ENCODE measurements around the gene RNF208. TPM values are rescaled to one million over a fixed set of nuclear protein-coding genes. Genes with fewer than 3 reads are reported as not detected.

The RNF208 gene
- total and polyA plus RNA-seq, 2 donors (not counting 1 experiment from before 2014, with no cell fraction given): 1.1 to 1.4 TPM

DNA sequence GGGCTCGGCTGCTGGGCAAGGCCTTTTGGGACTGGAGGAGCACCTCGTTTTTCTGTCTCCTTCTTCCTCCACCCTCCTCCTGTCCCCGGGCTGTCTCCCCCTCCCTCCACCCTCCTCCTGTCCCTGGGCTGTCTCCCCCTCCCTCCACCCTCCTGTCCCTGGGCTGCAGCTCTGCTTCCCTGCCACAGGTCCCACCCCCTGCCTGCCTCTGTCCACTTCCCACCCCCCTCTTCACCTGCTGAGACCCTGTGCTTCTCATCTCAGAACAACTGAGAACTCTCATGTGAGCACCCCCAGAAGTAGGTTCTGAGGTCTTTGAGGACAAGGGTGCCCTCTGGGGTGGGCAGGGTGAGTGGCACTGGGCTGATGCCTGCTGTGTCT lies 49.6 kb upstream of the RNF208 start:
- Histone ChIP-seq H3K9me3 (ENCODE audit: control extremely low read depth in 1 of 3, control insufficient read depth in 2 of 3, insufficient read depth in 1 of 3, low read length in 2 of 3) (no peaks in the 10 kb centered on the region), H3K79me2 (ENCODE audit: control insufficient read depth, insufficient read depth, low read length) (peaks cover 33% of the 10 kb centered on the region), H4K20me1 (ENCODE audit: control insufficient read depth, insufficient read depth, low read length, poor library complexity, severe bottlenecking) (peaks cover 21% of the 10 kb centered on the region), H3K4me2 (replicated peaks; ENCODE audit: low read depth, low read length, poor library complexity, severe bottlenecking) (no peak overlapping the region), H3K27me3 (replicated peaks in 1 of 4; ENCODE audit: control extremely low read depth in 1 of 4, control insufficient read depth in 3 of 4, insufficient read depth in 4 of 4, low read length in 3 of 4) (no peaks in the 10 kb centered on the region), H2AFZ (ENCODE audit: insufficient read depth, low read depth, low read length, poor library complexity, severe bottlenecking) (no peak overlapping the region), H3K27ac (ENCODE audit: low read length in 2 of 2) (no peak overlapping the region), H3K4me3 (ENCODE audit: control extremely low read depth in 1 of 5, extremely low read depth in 1 of 5, insufficient read depth in 1 of 5, low read depth in 2 of 5, low read length in 4 of 5) (no peak overlapping the region), H3K36me3 (replicated peaks in 1 of 2; ENCODE audit: control extremely low read depth in 1 of 2, control insufficient read depth in 1 of 2, extremely low read depth in 1 of 2, insufficient read depth in 2 of 2, low read length in 1 of 2) (peaks cover 0 to 14% of the 10 kb centered on the region in 2 experiments), H3K9ac (ENCODE audit: low read length) (no peak overlapping the region), H3K4me1 (ENCODE audit: control insufficient read depth in 2 of 2, insufficient read depth in 2 of 2, low read length in 2 of 2) (peaks cover 34 to 70% of the 10 kb centered on the region in 2 donors)
- H3K27ac Mint-ChIP-seq: peak overlapping the region; percentile 78
- intact Hi-C loops (cut with micrococcal nuclease): no loop called here
- ChIA-PET CTCF (interaction anchor here (0.8 kb wide), 1 partner anchor 10 kb away, joined by 3 read pairs; no protein-coding TSS in a partner anchor), POLR2A (no interaction called here)
- ATAC-seq (ENCODE audit: low read depth) (no peak), DNase-seq (no peak)
- H3K9me3 Mint-ChIP-seq (ENCODE audit: insufficient read depth): no peaks in the 10 kb centered on the region
- peaks cover 50% of the 10 kb centered on the region for H3K4me1 Mint-ChIP-seq
- TF ChIP-seq EZH2 (IDR thresholded peaks at IDR 0.05; ENCODE audit: borderline replicate concordance, insufficient read depth, low read depth, low read length, poor library complexity, severe bottlenecking) (no peak), CTCF (IDR thresholded peaks at IDR 0.05) (no peak)
- WGBS (ENCODE audit: insufficient coverage): 14% methylated on average over 2 of the region's 3 CpGs
- no peaks in the 10 kb centered on the region for H3K27me3 Mint-ChIP-seq
- no peak overlapping the region for H3K4me3 Mint-ChIP-seq

DNA sequence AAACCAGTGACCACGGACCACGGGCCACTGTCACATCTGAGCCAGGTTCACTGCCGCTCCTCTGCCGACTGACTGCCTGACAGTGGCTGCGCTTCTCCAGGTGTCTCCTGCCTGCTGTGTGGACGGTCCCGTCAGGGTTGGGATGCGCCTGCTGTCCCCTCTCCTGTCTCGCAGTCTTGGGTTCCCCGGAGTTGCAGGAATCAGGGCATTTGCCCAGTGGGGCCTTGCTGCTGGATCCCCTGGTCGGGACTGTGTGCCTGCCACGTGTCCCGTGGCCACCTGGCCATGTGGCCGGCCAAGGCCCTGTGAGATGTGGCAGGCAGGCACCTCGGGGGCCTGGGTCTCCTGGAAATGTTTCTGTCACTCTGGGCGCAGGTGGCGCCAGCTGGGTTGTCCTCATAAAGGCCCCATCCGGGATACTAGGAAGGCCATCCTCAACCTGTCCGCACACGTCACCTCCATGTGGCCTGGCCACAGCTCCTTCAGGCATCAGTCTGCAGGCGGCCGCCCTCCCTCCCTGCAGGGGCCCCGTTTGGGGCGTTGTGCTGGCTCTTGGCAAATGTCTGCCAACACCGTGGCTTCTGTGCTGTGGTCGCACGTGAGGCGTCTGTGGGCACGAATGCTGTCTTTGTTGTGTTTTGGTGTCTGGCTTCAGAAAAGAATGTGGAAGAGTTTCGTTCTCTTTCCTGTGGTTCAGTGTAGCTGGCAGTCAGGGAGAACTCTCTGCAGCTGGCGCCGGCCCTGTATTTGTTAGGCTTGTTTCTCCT lies 49.1 kb upstream of the RNF208 start:
- H3K4me1 Mint-ChIP-seq: peaks cover 47% of the 10 kb centered on the region
- Histone ChIP-seq H3K4me2 (replicated peaks; ENCODE audit: low read depth, low read length, poor library complexity, severe bottlenecking) (no peak overlapping the region), H3K9me3 (ENCODE audit: control extremely low read depth in 1 of 3, control insufficient read depth in 2 of 3, insufficient read depth in 1 of 3, low read length in 2 of 3) (no peaks in the 10 kb centered on the region), H3K27ac (ENCODE audit: low read length in 2 of 2) (no peak overlapping the region), H3K36me3 (replicated peaks in 1 of 2; ENCODE audit: control extremely low read depth in 1 of 2, control insufficient read depth in 1 of 2, extremely low read depth in 1 of 2, insufficient read depth in 2 of 2, low read length in 1 of 2) (peaks cover 0 to 19% of the 10 kb centered on the region in 2 experiments), H3K9ac (ENCODE audit: low read length) (no peak overlapping the region), H3K79me2 (ENCODE audit: control insufficient read depth, insufficient read depth, low read length) (peaks cover 36% of the 10 kb centered on the region), H2AFZ (ENCODE audit: insufficient read depth, low read depth, low read length, poor library complexity, severe bottlenecking) (no peak overlapping the region), H3K4me1 (ENCODE audit: control insufficient read depth in 2 of 2, insufficient read depth in 2 of 2, low read length in 2 of 2) (peaks cover 29 to 67% of the 10 kb centered on the region in 2 donors), H3K4me3 (ENCODE audit: control extremely low read depth in 1 of 5, extremely low read depth in 1 of 5, insufficient read depth in 1 of 5, low read depth in 2 of 5, low read length in 4 of 5) (no peak overlapping the region), H4K20me1 (ENCODE audit: control insufficient read depth, insufficient read depth, low read length, poor library complexity, severe bottlenecking) (peaks cover 27% of the 10 kb centered on the region), H3K27me3 (replicated peaks in 1 of 4; ENCODE audit: control extremely low read depth in 1 of 4, control insufficient read depth in 3 of 4, insufficient read depth in 4 of 4, low read length in 3 of 4) (no peaks in the 10 kb centered on the region)
- intact Hi-C loops (cut with micrococcal nuclease): no loop called here
- DNase-seq: no peak
- H3K9me3 Mint-ChIP-seq (ENCODE audit: insufficient read depth): no peaks in the 10 kb centered on the region
- ChIA-PET CTCF (no interaction called here), POLR2A (no interaction called here)
- H3K27ac Mint-ChIP-seq: peak overlapping the region; percentile 78
- WGBS (ENCODE audit: insufficient coverage): 57% methylated on average over 31 of the region's 32 CpGs
- no peak overlapping the region for H3K4me3 Mint-ChIP-seq
- no peaks in the 10 kb centered on the region for H3K27me3 Mint-ChIP-seq
- ATAC-seq (ENCODE audit: low read depth): no peak
- TF ChIP-seq EZH2 (IDR thresholded peaks at IDR 0.05; ENCODE audit: borderline replicate concordance, insufficient read depth, low read depth, low read length, poor library complexity, severe bottlenecking): no peak

All from B cell (primary cell).